ENCODE data around the gene TMEM164.

Gene TMEM164

DNA sequence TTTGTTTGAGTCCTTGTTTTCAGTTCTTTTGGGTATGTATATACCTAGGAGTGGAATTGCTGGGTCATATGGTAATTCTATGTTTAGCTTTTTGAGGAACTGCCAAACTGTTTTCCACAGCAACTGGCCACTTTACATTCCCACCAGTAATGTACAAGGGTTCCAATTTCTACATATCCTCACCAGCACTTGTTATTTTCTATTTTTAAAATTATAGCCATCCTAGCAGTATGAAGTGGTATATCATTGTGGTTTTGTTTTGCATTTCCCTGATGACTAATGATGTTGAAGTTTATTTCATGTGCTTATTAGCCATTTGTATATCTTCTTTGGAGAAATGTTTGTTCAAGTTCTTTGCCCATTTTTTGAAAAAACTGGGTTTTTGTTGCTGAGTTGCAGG lies 39.6 kb downstream of the TMEM164 start:
- no peak for DNase-seq

DNA sequence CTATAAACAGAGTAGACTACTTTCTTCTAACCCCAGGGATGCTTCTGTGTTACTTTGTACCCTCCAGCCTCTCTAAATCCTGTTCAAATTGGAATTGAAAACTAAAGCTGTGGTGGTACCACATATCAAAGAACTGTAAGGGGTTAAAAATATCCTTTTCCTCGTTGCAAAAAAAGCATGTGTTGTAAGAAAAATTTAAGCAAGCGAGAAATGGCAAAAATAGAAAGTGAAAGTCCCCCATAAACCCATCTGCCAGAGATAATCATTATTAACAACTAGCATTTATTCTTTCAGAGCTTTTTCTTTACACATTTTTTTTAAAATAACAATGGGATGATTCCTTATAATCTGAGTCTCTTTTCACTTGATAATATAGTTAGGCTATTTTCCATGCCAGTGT lies 40.6 kb downstream of the TMEM164 start:
- DNase-seq: no peak

DNA sequence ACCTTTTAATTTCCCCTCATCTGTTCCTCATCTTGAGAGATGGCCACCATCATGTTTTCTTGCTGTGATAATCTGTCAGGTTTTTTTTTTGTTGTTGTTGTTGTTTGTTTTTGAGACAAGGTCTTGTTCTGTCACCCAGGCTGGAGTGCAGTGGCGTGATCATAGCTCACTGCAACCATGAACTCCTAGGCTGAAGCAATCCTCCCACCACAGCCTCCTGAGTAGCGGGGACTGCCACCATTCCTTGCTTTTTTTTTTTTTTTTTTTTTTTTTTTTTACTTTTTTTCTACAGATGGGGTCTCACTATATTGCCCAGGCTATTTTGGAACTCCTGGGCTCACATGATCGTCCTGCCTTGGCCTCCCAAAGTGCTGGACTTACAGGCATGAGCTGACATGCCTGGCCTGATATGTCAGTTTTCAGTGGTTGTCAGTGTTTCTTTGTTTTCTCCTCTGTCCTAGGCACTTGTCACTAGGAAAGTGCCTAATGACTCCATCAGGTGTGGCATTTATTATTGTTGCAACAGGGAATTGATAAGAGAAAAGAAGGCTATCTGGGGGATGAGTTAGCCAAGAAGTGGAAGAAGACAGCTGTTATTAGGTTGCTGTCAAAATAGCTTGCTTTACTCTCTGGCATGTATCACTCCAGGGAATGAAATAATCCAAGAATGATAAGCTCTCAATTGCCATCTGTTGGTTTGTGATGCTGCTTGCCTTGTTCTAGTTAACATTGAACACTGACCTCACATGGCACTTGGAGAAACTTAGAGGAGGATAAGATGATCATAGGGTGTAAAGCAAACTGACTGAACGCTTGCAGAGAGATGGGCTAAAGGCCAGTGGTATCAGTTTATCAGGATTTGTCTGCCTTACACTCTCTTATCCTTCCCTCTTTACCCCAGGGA lies 41.7 kb downstream of the TMEM164 start:
- peak; percentile 85 for DNase-seq

DNA sequence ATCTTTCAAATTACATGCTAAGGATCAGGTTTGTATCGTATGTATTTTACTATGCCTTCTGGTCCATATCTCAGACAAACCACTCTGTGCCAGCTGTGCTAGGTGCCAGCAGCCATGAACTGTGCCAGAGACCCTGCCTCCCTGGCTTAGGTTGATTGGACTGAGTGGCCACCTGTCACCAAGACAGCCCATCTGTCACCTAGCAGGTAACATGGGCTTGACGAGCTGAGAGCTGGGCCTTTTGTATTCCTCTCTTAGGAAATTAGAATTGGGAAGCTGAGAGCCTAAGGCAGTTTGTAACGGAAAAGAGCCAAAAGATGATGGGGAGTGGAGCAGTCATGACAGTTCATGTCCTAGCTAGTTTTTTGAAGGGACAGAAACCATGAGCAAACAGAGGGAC lies 42.5 kb downstream of the TMEM164 start:
- DNase-seq: peak; percentile 85

DNA sequence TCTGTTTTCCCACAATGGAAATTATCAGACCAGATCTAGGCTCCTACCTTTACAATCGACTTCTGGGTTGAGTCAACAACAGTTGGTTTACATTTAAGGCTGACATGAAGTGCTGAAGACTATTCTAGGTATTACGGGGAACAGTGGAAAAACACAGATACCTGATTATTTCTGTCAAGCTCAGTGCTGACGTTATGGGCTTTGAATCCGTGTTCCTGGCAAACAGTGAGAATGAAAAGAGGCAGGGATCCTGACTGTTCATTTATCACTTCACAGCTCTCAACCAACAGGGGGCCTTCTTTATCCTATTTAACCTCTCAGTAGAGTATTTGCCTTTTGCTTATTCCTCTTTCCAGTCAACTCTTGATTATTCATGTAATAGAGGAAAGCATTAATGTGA lies 43.1 kb downstream of the TMEM164 start:
- peak; percentile 29 for DNase-seq

DNA sequence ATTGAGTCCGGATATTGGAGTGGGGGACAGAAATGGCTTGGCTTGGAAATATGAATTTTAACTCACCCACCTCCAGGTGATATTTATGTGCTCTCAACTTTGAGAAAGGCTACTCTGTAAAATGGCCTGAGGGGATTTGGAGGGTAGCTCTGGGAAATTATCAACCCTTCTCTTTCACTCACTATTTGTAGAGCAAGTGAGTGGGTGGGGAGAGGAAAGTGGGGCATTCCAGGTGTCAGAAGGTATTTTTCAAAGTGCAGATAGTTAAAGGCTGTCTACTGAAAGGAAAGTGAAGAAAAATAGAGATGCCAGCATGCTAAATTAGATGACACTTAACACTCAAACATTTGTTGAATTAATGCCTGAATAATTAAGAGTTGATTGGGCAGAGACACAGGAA lies 44.1 kb downstream of the TMEM164 start:
- no peak for DNase-seq

DNA sequence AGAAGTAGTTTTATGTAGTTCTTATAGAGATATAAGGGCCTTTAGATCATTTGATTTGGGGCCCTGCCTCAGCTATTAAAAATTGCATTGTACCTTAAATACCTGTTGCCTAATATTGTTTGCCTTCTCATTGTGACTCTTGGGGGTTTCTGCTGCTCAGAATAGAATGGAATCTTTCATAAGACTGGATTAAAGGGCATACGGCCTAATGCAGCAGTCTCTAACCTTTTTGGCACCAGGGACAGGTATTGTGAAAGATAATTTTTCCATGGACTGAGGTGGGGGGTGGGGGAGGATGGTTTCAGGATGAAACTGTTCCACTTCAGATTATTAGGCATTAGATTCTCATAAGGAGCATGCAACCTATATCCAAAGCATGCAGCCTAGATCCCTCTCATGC lies 46.2 kb downstream of the TMEM164 start:
- no peak for DNase-seq

DNA sequence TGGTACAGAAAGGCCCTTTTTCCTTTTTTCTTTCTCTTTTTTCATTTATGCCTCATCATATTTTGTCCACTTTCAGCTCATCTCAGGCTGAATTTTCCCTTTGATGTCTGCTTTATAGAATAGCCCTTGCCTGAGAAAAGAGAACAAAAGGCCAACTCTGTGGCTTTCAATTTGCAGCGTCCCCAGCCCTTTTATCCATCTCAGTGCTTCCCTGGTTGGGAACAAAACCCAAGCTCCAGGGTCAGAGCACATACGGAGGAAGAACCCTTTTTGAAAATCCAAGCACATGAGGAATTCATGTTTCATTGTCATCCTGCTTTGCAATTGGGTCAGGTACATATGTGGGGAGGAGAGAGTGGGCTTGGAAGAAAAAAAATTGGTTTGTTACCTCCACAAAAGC lies 47.5 kb downstream of the TMEM164 start:
- no peak for DNase-seq

DNA sequence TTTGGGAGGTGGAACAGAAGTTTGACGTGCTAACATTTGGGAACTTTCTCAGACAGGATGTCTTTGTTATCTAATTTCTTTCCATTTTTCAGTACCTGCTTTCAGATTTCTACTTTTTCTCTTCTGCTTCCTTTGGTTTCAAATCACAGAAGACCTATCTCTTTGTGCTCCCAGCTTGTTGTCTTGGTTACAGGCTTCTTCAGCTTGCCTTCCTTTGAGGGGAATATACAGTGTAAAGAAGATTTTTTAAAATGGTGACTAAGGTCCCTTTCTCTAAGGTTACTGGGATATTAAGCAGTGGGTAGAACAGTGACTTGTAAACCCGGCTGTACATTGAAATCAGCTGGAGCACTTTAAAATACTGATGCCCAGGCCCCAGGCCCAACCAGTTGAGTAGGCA lies 48.0 kb downstream of the TMEM164 start:
- no peak for DNase-seq

DNA sequence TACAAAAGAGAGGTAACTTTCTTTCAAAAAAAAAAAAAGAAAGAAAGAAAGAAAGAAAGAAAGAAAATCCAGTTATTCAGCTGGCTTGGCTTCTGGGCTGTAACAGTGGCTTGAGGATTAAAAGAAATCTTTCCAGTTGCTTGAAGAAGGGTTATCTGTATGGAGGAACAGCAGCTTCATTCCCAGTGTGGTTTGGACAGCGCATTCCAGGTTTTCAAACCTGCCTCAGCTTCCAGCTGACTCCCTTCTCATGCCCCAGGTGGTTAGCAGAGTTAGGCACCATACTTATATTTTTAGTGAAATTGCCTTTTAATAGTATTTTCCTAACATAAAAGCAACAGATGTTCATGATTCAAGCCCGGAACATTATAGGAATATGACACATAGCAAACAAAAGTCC lies 48.6 kb downstream of the TMEM164 start:
- peak; percentile 4 for DNase-seq

DNA sequence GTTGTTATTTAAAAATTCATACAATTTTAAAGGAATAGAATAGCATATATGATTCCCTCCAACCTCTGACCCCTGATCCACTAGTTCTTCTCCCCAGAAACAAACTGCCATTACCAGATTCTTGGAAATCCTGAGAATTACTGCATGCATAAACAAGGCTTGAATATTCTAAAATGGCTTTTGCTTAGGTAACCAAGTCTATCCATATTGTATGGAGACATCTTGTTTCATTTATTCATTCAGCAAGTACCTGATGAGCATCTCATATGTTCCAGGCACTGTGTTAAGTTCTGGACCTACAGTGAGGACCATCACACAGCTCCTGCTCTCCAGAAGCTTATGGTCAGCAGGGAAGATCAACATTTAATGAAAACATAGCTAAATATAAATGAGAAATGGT lies 49.4 kb downstream of the TMEM164 start:
- no peak for DNase-seq

DNA sequence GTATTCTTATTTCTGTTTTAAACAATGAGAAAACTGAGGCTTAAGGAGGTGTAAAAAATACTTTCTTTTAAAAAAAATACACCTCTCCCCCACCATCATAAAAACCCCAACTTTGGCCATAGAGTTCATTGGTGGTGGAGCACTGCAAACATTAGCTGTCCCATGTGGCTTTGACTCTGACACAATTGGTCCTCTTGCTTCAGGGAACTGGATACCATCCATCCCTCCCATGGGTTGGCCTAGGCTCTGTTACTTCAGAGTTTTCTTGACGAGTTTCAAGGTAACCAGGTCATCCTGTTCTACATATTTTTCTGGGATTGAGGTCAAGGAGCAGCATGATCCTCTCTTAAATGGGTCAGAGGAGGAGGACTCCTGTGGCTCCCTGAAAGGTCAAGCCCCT lies 50.5 kb downstream of the TMEM164 start:
- DNase-seq: no peak

DNA sequence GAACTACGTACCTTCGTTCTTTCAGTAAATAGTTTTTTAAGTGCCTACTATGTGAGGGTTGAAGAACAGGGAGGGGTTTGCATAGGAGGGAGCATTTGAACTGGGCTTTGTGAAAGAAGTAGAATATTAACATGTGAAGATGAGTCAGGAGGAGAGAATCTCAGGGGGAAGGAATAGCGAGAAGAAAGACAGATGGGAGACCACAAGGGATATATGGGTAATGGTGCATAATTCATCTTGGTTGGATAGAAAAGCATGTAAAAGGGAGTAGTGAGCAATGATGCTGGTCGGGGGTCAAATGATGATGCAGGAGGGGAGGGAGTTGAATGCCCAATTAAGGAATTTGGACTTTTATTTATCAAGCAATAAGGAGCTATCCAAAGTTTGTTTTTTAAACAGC lies 52.7 kb downstream of the TMEM164 start:
- DNase-seq: no peak

DNA sequence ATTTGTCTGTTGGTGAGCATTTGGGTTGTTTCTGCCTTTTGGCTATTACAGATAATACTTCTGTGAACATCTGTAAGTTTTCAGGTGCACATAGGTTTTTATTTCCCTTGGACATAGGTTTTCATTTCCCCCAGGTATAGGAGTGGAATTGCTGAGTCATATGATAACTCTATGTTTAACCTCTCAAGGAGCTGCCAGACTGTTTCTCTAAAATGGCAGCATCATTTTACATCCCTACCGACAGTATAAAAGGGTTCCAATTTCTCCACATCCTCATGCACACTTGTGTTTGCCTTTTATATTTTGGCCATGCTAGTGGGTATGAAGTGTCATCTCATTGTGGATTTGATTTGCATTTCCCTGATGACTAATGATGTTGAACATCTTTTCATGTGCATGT lies 53.5 kb downstream of the TMEM164 start:
- peak; percentile 42 for DNase-seq

DNA sequence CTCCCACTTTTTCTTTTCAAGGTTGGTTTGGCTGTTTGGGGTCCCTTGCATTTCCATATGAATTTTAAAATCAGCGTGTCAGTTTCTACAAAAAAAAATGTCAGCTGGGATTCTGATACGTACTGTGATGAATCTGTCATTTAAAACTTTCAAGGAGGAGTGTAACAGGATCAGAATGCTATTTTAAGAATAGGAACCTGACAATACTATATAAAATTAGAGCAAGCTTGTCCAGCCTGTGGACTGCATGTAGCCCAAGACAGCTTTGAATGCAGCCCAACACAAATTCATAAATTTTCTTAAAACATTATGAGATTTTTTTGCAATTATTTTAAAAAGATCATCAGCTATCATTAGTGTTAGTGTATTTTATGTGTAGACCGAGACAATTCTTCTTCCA lies 56.5 kb downstream of the TMEM164 start:
- no peak for DNase-seq

DNA sequence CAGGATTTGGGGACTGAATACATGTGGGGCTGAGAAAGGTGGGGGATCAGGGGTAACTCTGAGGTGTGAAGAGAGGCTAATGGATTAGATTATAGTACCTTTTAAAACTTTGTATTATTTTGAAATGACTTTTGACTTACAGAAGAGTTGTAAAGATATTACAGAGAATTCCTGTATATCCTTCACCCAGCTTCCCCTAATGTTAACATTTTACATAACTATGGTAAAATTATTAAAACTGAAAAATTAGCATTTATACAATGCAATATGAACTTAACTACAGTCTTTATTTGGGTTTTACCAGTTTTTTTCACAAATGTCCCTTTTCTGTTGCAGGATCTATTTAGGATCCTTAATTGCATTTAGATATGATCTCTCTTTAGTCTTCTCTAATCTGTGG lies 57.4 kb downstream of the TMEM164 start:
- no peak for DNase-seq

DNA sequence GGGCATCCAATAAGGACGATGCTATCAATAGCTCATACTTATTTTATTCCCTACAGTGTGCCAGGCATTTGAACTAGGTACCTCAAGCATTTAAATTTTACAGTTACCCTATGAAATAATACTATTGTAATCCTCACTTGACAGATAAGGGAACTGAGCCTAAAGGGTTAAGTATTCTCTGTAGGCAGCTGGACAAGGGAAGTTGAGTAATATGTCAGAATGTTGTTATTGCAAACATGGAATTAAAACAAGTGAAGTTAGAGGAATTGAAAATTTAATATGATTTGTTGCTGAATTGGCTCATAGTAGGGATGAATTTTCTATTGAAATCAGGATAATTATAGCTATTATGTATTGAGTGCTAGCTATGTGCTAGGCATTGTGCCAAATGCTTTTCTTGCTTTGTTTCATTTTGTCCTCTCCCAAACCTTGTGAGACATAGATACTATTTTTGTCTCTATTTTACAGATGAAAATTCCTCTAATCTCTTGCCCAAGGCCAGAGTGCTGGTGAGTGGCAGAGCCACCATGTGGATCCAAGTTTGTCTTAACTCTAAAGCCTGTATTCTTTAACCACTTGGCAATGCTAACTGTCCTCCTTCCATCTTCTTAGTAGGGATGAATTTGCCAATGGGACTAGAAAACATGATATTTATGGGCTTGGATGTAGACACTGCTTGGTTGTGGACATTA lies 58.1 kb downstream of the TMEM164 start:
- no peak for DNase-seq

DNA sequence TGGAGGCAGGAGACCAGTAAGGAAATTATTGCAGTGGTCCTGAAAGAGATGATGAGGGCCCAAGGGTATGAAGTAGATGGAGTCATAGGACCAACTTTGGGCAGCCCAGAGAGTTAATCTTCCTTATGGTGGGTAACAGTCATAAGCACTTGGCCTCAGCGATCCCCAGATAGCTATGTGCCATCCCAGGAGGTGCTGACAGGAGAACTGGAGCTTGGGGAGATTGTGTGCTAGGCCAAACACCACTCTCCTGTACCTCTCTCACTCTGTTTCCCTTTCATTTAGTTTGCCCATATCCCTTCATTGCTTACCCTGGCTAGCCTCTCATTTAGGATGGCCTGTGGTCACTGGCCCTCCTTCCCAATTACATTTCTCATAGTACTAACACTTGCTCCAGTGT lies 60.0 kb downstream of the TMEM164 start:
- no peak for DNase-seq

DNA sequence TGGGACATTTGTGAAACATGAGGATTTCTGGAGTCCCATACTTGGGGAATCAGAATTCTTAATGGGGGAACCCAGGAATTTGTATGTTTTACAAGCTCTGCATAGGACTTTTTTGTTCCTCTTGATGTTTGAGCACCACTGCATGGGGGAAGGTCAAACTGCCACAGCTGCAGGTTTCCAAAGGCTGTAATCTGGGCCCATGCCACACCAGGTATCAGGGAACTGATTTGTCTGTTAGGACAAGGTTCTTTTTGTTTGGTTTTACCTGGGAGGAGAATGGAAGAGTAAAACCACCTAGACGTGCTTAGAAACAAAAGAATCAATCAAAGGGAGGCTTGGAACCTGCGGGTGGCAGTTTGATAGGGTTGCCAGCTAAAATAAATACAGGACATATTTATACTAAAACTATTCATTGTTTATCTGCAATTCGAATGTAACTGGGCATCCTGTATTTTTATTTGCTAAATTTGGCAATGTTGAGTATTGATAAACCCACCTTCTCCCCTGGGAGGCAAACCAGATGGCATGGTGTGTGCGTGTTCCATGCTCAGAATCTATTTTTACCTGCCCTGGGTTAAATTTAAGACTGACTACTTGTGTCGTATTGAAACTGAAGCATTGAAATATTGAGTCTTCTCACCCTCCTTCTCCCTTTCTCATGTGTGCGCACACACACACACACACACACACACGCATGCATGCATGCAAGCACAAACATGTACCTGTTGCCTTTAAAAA lies 63.7 kb downstream of the TMEM164 start:
- DNase-seq: peak; percentile 55

DNA sequence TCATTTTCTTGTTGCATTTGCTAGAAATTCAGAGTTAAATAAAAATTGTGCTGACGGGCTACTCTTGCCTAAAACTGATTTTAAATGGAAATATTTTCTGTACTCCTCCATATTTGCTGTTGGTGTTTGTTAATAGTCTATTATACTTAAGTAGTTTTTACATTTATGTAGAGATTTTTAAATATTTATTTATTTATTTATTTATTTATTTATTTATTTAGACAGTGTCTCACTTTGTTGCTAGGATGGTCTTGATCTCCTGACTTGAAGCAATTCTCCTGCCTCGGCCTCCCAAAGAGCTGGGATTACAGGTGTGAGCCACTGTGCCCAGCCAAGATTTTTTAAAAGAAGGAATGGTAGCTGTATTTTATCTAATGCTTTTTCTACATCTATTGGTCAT lies 68.1 kb downstream of the TMEM164 start:
- DNase-seq: no peak

DNA sequence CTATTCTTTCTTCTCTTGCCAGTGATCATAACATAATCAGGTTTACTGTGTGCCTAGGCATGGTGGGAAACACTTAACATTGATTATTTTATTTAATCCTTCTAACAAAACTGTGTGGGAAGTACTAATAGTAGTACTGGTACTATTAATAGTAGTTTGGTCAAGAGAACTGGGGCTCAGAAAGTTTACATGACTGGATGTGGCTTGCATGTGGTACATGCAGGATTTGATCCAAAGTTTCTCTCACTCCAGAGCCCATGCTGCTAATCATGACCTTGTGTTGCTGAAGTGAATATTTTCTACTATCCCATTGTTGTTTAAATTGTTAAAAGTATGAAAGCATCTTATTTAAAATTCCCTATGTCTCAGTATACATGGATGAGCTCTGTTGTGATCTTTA lies 78.4 kb downstream of the TMEM164 start:
- no peak for DNase-seq

DNA sequence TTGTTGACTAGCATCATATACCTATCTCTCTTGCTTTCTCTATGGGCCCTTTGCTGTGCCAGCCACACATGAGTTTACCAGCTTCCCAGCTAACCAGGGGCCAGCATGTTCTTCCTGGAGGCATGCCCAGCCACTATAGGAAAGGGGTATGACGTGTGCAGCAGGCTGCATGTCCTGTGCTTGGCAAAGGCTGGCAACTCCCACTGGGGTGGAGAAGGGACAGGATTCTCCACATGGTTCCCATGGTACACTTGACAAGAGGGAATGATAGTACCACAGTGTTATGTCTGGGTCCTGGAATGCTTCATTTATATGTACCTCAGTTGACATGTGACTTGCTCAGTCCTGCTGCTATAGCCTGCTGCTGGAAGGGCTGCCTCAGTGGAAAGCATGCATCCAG lies 78.8 kb downstream of the TMEM164 start:
- no peak for DNase-seq

DNA sequence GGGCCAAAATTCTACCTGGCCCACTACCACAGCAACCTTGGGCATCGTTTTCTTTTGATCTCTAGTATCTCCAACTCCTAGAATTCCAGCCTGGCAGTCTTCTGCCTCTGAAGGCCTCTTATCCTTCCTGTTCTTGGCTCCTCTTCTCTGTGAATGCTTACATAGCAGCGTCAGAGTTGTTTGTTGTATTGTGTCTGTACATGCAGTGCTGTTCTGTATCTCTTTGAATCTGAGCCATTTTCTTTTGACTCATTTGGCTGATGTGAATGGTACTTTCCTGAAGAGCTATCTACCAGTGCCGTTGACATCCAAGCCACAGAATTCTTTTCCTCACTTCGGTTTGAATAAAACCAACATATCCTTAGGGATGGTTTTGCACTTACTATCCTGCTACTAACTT lies 79.2 kb downstream of the TMEM164 start:
- no peak for DNase-seq
